GM19025 (cell line): Measurements from ENCODE around the gene SLC25A47.
"Not testable (repeated sequence)": the region's sequence is repeated elsewhere in the genome, so short reads cannot be mapped to it uniquely, and the experiment has no call there.

Experiments used
- ATAC-seq: cut with Tn5 transposase; IDR thresholded peaks from one replicate; pipeline ENCODE4 v1.9.1; 2021; ENCODE audit warnings: mild to moderate bottlenecking, low read depth, moderate library complexity; ENCODE audit not compliant: unreplicated experiment

SLC25A47 gene

GRCh38 chr14:100288382-100289185 lies 34.6 kb upstream of the SLC25A47 start:
- ATAC-seq: no peak

GRCh38 chr14:100289916-100290606 lies 33.1 kb upstream of the SLC25A47 start:
- no peak for ATAC-seq

GRCh38 chr14:100290607-100291304 lies 32.4 kb upstream of the SLC25A47 start:
- ATAC-seq: no peak

DNA sequence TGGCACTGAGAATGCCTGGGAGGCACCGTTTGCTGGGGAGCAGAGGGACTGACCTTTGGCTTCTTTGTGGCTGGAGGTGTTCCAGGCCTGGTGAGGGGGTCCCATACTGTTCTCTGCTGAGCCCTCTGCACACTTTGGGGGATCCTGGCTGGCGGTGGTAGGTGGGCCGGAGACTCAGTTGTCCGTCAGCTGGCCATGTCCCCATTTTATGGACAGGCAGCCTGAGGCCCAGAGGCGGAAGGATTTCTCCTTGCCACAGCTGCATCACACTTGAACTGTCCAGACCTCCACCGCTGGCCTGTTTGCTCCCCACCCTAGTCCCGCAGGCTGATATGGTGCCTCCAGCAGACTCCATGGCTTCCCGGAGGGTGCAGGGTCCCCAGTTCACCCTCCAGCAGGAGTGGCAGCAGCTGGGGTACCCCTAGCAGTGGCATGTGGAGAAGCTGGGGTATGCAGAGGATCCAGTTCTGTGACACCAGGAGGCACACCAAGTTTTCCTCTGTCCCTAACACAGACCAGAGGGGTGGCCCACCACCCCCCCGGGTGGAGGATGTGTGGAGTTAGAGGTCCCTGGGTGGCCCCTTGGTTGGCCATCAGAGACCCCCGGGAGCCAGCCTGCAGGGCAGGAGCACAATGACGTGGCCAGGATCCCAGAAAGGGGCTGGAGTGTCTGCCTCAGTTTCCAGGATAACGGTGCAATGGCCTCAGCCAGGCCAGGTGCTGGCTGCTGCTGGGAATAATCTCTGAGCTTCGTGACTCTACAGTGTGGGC lies 31.6 kb upstream of the SLC25A47 start:
- ATAC-seq: no peak

DNA sequence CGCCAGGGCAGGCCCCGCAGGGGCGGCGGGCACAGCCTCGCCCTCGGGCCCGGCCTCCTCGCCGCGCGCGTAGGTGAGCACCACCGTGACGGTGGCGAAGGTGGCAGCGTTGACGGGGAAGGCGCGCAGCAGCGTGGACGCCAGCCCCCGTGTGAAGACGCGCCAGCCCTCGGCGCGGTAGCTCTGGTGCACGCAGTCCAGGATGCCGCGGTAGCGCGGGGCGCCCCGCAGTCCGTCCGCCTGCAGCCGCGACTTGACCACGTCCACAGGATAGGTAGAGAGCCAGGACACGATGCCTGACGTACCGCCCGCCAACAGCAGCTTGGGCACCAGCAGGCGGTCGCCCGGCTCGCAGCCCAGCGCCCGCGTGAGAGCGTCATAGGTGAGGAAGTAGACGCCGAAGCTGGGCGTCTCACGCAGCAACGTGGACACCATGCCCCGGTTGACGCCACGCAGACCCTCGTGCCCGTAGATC lies 30.8 kb upstream of the SLC25A47 start:
- no peak for ATAC-seq

DNA sequence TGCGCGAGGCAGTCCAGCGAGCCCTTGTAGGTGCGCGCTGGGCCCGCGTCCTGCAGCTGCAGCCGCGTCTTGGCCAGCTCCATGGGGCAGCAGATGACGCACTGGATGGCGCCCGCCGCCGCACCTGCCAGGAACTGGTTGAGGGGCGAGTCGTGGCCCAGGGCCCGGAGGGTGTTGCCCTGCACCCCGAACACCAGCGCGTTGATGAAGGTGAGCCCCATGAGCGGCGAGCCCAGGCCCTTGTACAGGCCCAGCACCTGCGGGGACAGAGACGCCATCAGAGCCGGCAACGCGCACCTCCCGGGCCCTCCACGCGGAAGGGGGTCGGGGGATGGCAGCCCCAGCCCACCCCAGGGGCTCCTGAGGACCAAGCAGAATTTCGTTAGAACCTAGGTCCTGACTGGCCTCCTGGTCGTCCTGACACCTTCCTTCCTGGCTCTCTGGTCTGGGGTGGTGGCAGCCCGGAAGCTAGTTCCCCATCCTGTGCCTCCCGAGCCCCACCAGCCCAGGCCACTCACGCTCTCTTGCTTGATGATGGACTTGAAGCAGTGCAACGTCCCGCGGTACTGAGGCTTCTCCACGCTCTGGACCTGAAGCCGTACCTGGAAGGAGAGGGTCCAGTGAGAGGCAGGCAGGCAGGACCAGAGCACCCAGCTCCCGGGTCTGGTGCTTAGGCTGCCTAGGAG lies 30.2 kb upstream of the SLC25A47 start:
- ATAC-seq: no peak

DNA sequence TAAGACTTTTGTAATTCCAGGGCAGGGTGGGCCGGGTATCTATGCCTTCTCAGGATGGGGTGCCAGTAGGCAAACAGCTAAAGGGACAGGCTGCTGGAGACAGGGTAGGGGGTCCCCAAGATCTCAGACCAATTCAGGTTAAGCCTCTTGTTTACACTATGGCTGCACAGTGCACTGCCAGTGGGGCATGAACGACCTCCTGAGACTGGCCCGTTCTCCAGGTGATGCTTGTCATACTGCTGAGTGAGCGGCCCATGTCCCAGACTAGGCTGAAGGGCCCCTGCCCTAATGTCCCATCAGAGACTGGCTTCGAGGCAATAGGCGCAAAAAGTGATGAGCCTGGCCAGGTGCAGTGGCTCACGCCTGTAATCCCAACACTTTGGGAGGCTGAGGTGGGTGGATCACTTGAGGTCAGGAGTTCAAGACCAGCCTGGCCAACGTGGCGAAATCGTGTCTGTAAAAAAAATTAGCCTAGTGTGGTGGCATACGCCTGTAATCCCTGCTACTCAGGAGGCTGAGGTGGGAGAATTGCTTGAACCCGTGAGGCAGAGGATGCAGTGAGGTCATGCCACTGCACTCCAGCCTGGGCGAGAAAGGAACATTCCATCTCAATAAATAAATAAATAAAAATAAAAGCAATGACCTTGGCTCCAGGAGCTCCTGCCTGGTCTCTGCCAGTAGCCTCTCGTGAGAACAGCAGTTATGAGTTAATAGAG lies 29.5 kb upstream of the SLC25A47 start:
- ATAC-seq: no peak

- ATAC-seq: no peak
Observed at GRCh38 chr14:100294213-100294962, 28.8 kb upstream of the SLC25A47 start.

DNA sequence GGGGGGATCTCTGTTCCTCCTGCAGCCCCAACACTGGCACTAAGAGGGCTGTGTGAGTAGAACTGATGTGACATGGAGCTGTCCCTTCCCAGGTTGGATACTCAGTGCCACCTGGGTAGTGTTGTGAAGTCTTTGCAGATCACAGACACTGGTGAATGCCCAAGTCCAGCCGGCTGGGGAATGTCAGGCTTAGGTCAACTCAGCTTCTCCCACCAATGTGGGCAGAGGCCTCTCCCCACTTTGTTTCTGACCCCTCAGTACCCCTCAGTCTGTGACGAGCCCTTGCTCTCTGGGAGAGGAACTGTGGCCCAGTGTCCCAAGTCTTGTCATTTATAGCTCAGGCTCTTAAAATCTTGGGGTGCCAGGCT lies 28.2 kb upstream of the SLC25A47 start:
- no peak for ATAC-seq

GRCh38 chr14:100295376-100296105 lies 27.6 kb upstream of the SLC25A47 start:
- ATAC-seq: no peak

- ATAC-seq: no peak
Observed at GRCh38 chr14:100296106-100296651, 27.0 kb upstream of the SLC25A47 start.

DNA sequence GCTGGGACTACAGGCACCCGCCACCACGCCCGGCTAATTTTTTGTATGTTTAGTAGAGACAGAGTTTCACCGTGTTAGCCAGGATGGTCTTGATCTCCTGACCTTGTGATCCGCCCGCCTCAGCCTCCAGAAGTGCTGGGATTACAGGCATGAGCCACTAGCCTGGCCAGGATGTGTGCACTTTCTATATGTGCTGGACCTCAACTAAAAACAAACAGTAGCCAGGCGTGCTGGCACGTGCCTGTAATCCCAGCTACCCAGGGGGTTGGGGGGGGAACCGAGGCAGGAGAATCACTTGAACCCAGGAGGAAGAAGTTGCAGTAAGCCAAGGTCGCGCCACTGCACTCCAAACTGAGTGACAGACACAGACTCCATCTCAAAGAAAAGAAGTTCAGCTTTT lies 26.4 kb upstream of the SLC25A47 start:
- not testable (repeated sequence) for ATAC-seq

DNA sequence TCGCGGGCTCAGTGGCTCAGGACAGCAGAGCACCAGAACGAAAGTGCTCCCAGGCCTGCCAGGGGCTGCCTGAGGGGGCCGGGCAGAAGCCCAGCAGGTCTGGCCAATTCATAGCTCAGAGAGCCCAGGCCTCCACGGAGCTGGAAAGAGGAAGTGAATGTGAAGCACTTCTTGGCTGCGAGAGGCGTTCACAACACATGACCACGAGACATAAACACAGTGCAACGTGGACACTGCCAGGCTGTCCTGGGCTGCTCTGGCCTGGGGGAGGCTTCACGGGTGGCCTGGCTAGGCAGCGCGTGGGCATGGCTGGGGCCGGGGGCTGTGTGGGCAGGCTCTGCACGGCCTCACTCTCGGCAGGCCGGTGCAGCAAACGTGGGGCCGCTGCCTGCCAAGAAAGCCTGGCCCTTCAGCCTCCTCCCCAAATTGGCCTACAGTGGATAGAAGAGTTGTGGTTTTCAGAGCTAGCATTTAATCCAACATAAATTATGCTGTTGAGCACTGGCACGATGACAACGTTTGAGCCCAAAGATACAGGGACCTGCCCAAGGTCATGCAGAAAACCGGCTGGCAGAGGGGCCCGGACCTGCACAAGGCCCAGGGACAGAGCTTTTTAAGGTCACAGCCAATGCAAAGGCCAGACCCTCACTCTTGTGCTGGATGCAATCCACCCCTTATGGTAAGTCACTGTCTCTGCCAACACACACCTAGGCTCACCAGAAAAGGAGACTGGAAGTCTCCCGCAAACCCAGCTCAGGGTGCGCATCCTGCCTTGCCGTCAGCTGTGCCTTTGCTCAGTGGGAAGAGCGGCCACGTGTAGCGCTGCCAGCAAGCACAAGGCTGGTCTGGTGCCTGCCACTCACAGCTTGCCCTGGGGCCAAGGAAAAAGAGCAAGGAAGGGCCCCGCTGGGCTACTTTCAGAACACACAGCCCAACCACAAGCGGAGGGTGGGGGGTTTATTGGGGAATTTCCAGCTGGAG lies 25.5 kb upstream of the SLC25A47 start:
- ATAC-seq: peak; percentile 88

DNA sequence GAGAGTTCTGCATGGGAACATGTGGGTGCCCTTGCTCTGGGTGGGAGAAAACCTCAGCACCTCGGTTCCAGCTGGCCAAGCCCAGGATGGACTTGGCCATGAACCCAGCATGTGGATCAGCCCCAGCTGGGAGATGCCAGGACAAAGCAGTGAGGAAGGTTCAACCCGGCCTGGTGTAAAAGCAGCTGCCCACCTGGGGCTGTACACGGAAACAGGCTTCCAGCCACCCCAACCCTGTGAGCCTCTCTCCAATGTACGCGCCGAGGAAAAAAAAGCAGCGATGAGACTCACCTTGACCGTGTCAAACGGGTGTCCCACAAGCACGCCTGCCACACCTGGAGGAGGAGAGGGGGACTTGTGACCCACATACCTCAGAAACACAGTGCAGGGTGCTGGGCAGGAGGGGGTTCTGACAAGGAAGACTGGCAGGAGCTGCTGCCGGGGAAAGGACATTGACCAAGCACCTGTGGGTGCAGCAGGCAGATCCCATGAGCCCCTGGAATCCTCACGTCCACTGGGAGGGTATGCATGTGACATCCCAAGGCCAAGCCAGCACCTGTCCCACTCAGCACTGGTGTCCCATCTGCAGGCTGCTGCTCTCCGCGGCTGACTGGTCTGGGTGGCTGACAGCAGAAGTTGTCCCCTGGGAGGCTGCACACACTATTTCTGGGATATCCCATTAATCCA lies 24.4 kb upstream of the SLC25A47 start:
- no peak for ATAC-seq

DNA sequence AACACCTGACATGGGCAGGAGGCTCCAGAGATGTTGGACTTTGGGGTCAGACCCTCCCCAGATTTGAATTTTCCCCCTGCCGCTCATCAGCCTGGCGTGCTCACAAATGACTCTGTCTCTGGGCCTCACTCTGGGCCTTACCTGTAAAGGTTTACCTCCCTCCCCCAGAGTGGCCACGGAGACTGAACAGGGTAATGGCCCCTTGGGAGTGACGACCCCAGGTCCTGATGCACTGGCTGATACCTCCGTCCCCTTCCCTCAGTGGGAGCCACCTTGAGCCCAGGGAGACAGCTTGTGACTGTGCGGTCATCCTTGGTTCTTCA lies 23.9 kb upstream of the SLC25A47 start:
- no peak for ATAC-seq

DNA sequence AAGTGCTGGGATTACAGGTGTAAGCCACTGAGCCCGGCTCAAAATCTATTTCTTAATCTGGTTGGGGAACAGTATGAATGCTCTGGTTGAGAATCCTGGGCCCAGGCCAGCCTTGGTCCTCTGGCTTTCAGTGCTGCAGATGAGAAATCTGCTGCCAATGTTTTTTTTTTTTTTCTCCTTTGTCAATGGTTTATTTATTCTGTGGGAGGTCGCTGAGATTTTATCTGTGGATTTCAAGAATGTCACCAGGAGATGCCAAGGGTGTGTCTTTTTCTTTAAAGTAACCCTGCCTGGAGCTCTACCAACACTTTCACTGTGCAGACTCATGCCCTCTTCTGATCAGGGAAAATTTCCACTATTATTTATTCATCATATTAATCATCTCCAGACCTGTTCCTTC lies 20.5 kb upstream of the SLC25A47 start:
- no peak for ATAC-seq
